GM12892 (cell line): ENCODE data around the gene MARCHF4.

Source experiments
- DNase-seq: peaks from one replicate; pipeline ENCODE4 v3.0.0; 2011; ENCODE audit not compliant: insufficient read length
- FAIRE-seq: peaks from 2 replicates; lab custom pipeline; 2011; peaks lifted over from hg19 to GRCh38; lab: Jason Lieb, UNC
- POLR2A ChIP-seq: IDR thresholded peaks from 2 replicates; pipeline ENCODE4 v1.6.1; 2011; ENCODE audit warnings: low read depth, low read length, control low read depth
- POLR2AphosphoS5 ChIP-seq: IDR thresholded peaks from 2 replicates; pipeline ENCODE4 v1.6.1; 2011; ENCODE audit warnings: low read depth, low read length, control low read depth
- TAF1 ChIP-seq: IDR thresholded peaks from 2 replicates; pipeline ENCODE4 v1.6.1; 2011; ENCODE audit warnings: low read depth, mild to moderate bottlenecking, control low read depth, low read length, borderline replicate concordance

MARCHF4 gene

GRCh38 chr2:216366777-216367471, 5.4 kb downstream of the MARCHF4 start:
- TF ChIP-seq TAF1 (no peak), POLR2A (no peak), POLR2AphosphoS5 (no peak)
- DNase-seq (no peak), FAIRE-seq (no peak)

GRCh38 chr2:216365518-216365917, 6.8 kb downstream of the MARCHF4 start:
- no peak for DNase-seq
- no peak for FAIRE-seq
- TF ChIP-seq TAF1 (no peak), POLR2A (no peak), POLR2AphosphoS5 (no peak)

- FAIRE-seq (no peak), DNase-seq (no peak)
- TF ChIP-seq TAF1 = no peak
- TF ChIP-seq POLR2A = no peak
- no peak for TF ChIP-seq POLR2AphosphoS5
These were observed 9.1 kb downstream of the MARCHF4 start for GRCh38 chr2:216363221-216363620.

- TF ChIP-seq POLR2AphosphoS5 (no peak), POLR2A (no peak), TAF1 (no peak)
- FAIRE-seq (no peak), DNase-seq (no peak)
These were observed 9.6 kb downstream of the MARCHF4 start for GRCh38 chr2:216362730-216363129.

- DNase-seq (no peak), FAIRE-seq (no peak)
- TF ChIP-seq POLR2AphosphoS5 (no peak), POLR2A (no peak), TAF1 (no peak)
These were observed 16.6 kb downstream of the MARCHF4 start for GRCh38 chr2:216355711-216356110.

GRCh38 chr2:216354306-216354705, 18.0 kb downstream of the MARCHF4 start:
- FAIRE-seq = no peak

GRCh38 chr2:216352653-216353270, 19.5 kb downstream of the MARCHF4 start:
- no peak for TF ChIP-seq POLR2A
- TF ChIP-seq POLR2AphosphoS5 = no peak
- TF ChIP-seq TAF1 = no peak
- no peak for FAIRE-seq
- DNase-seq = no peak

More at GRCh38 chr2:216354306-216354705, 18.0 kb downstream of the MARCHF4 start:
- TF ChIP-seq POLR2AphosphoS5 (no peak), POLR2A (no peak), TAF1 (no peak)
- no peak for DNase-seq

GRCh38 chr2:216351172-216351925, 20.9 kb downstream of the MARCHF4 start:
- TF ChIP-seq POLR2AphosphoS5 (no peak), POLR2A (no peak), TAF1 (no peak)
- DNase-seq = no peak
- no peak for FAIRE-seq

GRCh38 chr2:216350214-216350791, 22.0 kb downstream of the MARCHF4 start:
- TF ChIP-seq POLR2A (no peak), POLR2AphosphoS5 (no peak), TAF1 (no peak)
- DNase-seq = no peak
- no peak for FAIRE-seq

GRCh38 chr2:216349366-216349765, 22.9 kb downstream of the MARCHF4 start:
- TF ChIP-seq POLR2A = no peak
- TF ChIP-seq TAF1 = no peak
- TF ChIP-seq POLR2AphosphoS5 = no peak
- DNase-seq (no peak), FAIRE-seq (no peak)

GRCh38 chr2:216348756-216349308, 23.5 kb downstream of the MARCHF4 start:
- FAIRE-seq (no peak), DNase-seq (no peak)
- TF ChIP-seq POLR2A (no peak), POLR2AphosphoS5 (no peak), TAF1 (no peak)
